Stimulated activated naive CD4-positive, alpha-beta T cell treated with Interleukin-2 at 50 U/mL for 16 hours (primary cell): ENCODE measurements around the gene TDRD9.

ENCODE experiments used
- DNase-seq: peaks from one replicate; lab custom pipeline; 2025; lab: John Stamatoyannopoulos, UW

Gene TDRD9

GRCh38 chr14:103890821-103891666 is 37.2 kb upstream of the TDRD9 start:
- no peak for DNase-seq

GRCh38 chr14:103891667-103892215 is 36.5 kb upstream of the TDRD9 start:
- DNase-seq: no peak

GRCh38 chr14:103892247-103892646 is 36.0 kb upstream of the TDRD9 start:
- no peak for DNase-seq

GRCh38 chr14:103894034-103894722 is 34.1 kb upstream of the TDRD9 start:
- no peak for DNase-seq

GRCh38 chr14:103894723-103895059 is 33.6 kb upstream of the TDRD9 start:
- no peak for DNase-seq

- DNase-seq: no peak
These were observed 31.7 kb upstream of the TDRD9 start for GRCh38 chr14:103896578-103896977.

GRCh38 chr14:103897075-103897947 is 30.9 kb upstream of the TDRD9 start:
- DNase-seq: no peak

- no peak for DNase-seq
These were observed 30.1 kb upstream of the TDRD9 start for GRCh38 chr14:103898204-103898603.

- DNase-seq: no peak
These were observed 29.5 kb upstream of the TDRD9 start for GRCh38 chr14:103898711-103899110.

- no peak for DNase-seq
These were observed 28.9 kb upstream of the TDRD9 start for GRCh38 chr14:103899316-103899715.

GRCh38 chr14:103899833-103900232 is 28.4 kb upstream of the TDRD9 start:
- no peak for DNase-seq

GRCh38 chr14:103904493-103905107 is 23.7 kb upstream of the TDRD9 start:
- no peak for DNase-seq

- DNase-seq: no peak
These were observed 22.3 kb upstream of the TDRD9 start for GRCh38 chr14:103905842-103906456.

GRCh38 chr14:103908580-103908979 is 19.7 kb upstream of the TDRD9 start:
- no peak for DNase-seq

- DNase-seq: no peak
These were observed 18.6 kb upstream of the TDRD9 start for GRCh38 chr14:103909531-103910261.

GRCh38 chr14:103910262-103910935 is 17.9 kb upstream of the TDRD9 start:
- peak; percentile 66 for DNase-seq

GRCh38 chr14:103910984-103911383 is 17.3 kb upstream of the TDRD9 start:
- DNase-seq: no peak

- DNase-seq: no peak
These were observed 12.6 kb upstream of the TDRD9 start for GRCh38 chr14:103915616-103916015.

- DNase-seq: no peak
These were observed 11.5 kb upstream of the TDRD9 start for GRCh38 chr14:103916636-103917262.
